Sigmoid colon (tissue), 7 donors: ENCODE results near the gene MAPT. TPM values are rescaled to one million over a fixed set of nuclear protein-coding genes. Genes with fewer than 3 reads are reported as not detected.

Experiments used
- DNase-seq: peaks from one replicate; pipeline ENCODE4 v3.0.0-alpha.2; 2019
- H3K27ac ChIP-seq, 4 donors: fragments of 200-600 bp; sonication (generic); one replicate each; pipeline ENCODE4 v1.5.1; 2016 to 2019; ENCODE audit warnings: mild to moderate bottlenecking in 1 of 4
- H3K27me3 ChIP-seq, 3 donors: fragments of 200-600 bp; sonication (generic); one replicate each; pipeline ENCODE4 v1.5.1; 2019; ENCODE audit warnings: mild to moderate bottlenecking in 1 of 3
- H3K36me3 ChIP-seq, 4 donors: fragments of 200-600 bp; sonication (generic); one replicate each; pipeline ENCODE4 v1.5.1; 2016 to 2019
- H3K4me1 ChIP-seq, 4 donors: fragments of 200-600 bp; sonication (generic); one replicate each; pipeline ENCODE4 v1.5.1; 2017 to 2019
- H3K4me3 ChIP-seq, 4 donors: fragments of 200-600 bp; sonication (generic); one replicate each; pipeline ENCODE4 v1.5.1; 2017 to 2019; ENCODE audit warnings: mild to moderate bottlenecking in 2 of 4, moderate library complexity in 1 of 4
- H3K9me3 ChIP-seq, 4 donors: fragments of 200-600 bp in 3 of 4; sonication (generic) in 3 of 4; one replicate each; pipeline versions ENCODE4 v1.5.1 to v1.6.1; 2013 to 2019
- CTCF ChIP-seq, 4 experiments: fragments of 450-650 bp in 3 of 4; fragments of 200-600 bp in 1 of 4; IDR thresholded peaks; one replicate each; pipeline ENCODE4 v1.5.1; 2016 to 2019; ENCODE audit warnings: antibody characterized with exemption in 4 of 4, mild to moderate bottlenecking in 3 of 4, moderate library complexity in 2 of 4
- EP300 ChIP-seq, 4 donors: sonication (generic); formaldehyde crosslinking; IDR thresholded peaks; one replicate each; pipeline ENCODE4 v1.6.1; 2017; ENCODE audit warnings: antibody characterized with exemption in 4 of 4
- POLR2A ChIP-seq, 2 donors: fragments of 450-650 bp; IDR thresholded peaks; one replicate each; pipeline ENCODE4 v1.6.1; 2016; ENCODE audit warnings: antibody characterized with exemption in 2 of 2, mild to moderate bottlenecking in 2 of 2, moderate library complexity in 2 of 2
- POLR2AphosphoS5 ChIP-seq, 4 donors: sonication (generic); formaldehyde crosslinking; IDR thresholded peaks; one replicate each; pipeline ENCODE4 v1.6.1; 2017; ENCODE audit warnings: antibody characterized with exemption in 4 of 4
- whole genome bisulfite sequencing, 2 donors: extraction: QIAGEN DNeasy Blood & Tissue Kit; methylation state at CpG; one replicate each; pipeline ENCODE4 v1.1.7; 2013; 5-methylcytosine and 5-hydroxymethylcytosine counted together
- intact Hi-C: fragments of 100-400 bp; cut with DNase I; formaldehyde crosslinking; loops from one replicate; pipeline ENCODE4 v1.15.1; 2023
- polyA plus RNA-seq, 3 donors: library from polyadenylated mRNA; stranded (reverse); fragments of 200-250 nt; gene quantifications; one replicate each; pipeline ENCODE4 v1.2.3, GENCODE V29; 2013
- total RNA-seq, 4 donors: library from RNA; depleted of rRNA; stranded (reverse); fragments of >200 nt; gene quantifications; one replicate each; pipeline ENCODE4 v1.1.0, GENCODE V29; 2016
- donor health status: healthy with polysubstance abuse.
- donor health status: Bipolar disorder and iron deficiency.
- donor health status: healthy.

MAPT gene
- total and polyA plus RNA-seq, 7 donors = 0.60 to 20.5 (median 10.9) TPM; not detected in 1

GRCh38 chr17:45949755-45950320, 55.5 kb downstream of the MAPT start:
- no peaks in the 10 kb centered on the region for H3K9me3 ChIP-seq
- WGBS, 2 donors = 70 to 85% methylated on average over 9 of the region's 9 CpGs
- H3K27ac ChIP-seq = peak overlapping the region in 1 of 4 donors; percentile 67
- peaks cover 0 to 20% (median 13%) of the 10 kb centered on the region in 4 donors for H3K4me1 ChIP-seq
- no peaks in the 10 kb centered on the region for H3K27me3 ChIP-seq
- DNase-seq = peak; percentile 55
- intact Hi-C loops = loop anchor here (1.0 kb wide), 1 partner anchor 56 kb away; the partner anchor contains the start of gene MAPT
- TF ChIP-seq EP300 (IDR thresholded peaks at IDR 0.05) (no peak), POLR2A (IDR thresholded peaks at IDR 0.05) (no peak), POLR2AphosphoS5 (IDR thresholded peaks at IDR 0.05) (no peak), CTCF (IDR thresholded peaks at IDR 0.05) (no peak)
- no peak overlapping the region for H3K4me3 ChIP-seq
- no peaks in the 10 kb centered on the region for H3K36me3 ChIP-seq

- 84 to 86% methylated on average over 8 of the region's 8 CpGs for WGBS, 2 donors
- intact Hi-C loops = no loop called here
- Histone ChIP-seq H3K27ac (no peak overlapping the region), H3K4me1 (peaks cover 0 to 20% (median 13%) of the 10 kb centered on the region in 4 donors), H3K9me3 (no peaks in the 10 kb centered on the region), H3K27me3 (no peaks in the 10 kb centered on the region), H3K4me3 (no peak overlapping the region), H3K36me3 (no peaks in the 10 kb centered on the region)
- TF ChIP-seq EP300 (IDR thresholded peaks at IDR 0.05) = no peak
- no peak for TF ChIP-seq POLR2AphosphoS5 (IDR thresholded peaks at IDR 0.05)
- no peak for TF ChIP-seq CTCF (IDR thresholded peaks at IDR 0.05)
- no peak for TF ChIP-seq POLR2A (IDR thresholded peaks at IDR 0.05)
- DNase-seq = no peak
Measured at GRCh38 chr17:45950888-45951287, 56.5 kb downstream of the MAPT start.

GRCh38 chr17:45951403-45951802, 57.0 kb downstream of the MAPT start:
- intact Hi-C loops = no loop called here
- H3K27ac ChIP-seq = no peak overlapping the region
- H3K9me3 ChIP-seq = no peaks in the 10 kb centered on the region
- H3K36me3 ChIP-seq = no peaks in the 10 kb centered on the region
- 61 to 64% methylated on average over 10 of the region's 10 CpGs for WGBS, 2 donors
- no peaks in the 10 kb centered on the region for H3K27me3 ChIP-seq
- peak; percentile 2 for DNase-seq
- TF ChIP-seq CTCF (IDR thresholded peaks at IDR 0.05) = no peak
- TF ChIP-seq POLR2AphosphoS5 (IDR thresholded peaks at IDR 0.05) = no peak
- no peak for TF ChIP-seq POLR2A (IDR thresholded peaks at IDR 0.05)
- no peak for TF ChIP-seq EP300 (IDR thresholded peaks at IDR 0.05)
- no peak overlapping the region for H3K4me3 ChIP-seq
- peaks cover 0 to 20% (median 13%) of the 10 kb centered on the region in 4 donors for H3K4me1 ChIP-seq

- no peak overlapping the region for H3K27ac ChIP-seq
- no peaks in the 10 kb centered on the region for H3K27me3 ChIP-seq
- intact Hi-C loops = no loop called here
- DNase-seq = no peak
- TF ChIP-seq POLR2AphosphoS5 (IDR thresholded peaks at IDR 0.05) (no peak), EP300 (IDR thresholded peaks at IDR 0.05) (no peak), CTCF (IDR thresholded peaks at IDR 0.05) (no peak), POLR2A (IDR thresholded peaks at IDR 0.05) (no peak)
- 81 to 82% methylated on average over 6 of the region's 6 CpGs for WGBS, 2 donors
- no peak overlapping the region for H3K4me3 ChIP-seq
- no peaks in the 10 kb centered on the region for H3K36me3 ChIP-seq
- H3K9me3 ChIP-seq = no peaks in the 10 kb centered on the region
- peaks cover 0 to 20% (median 13%) of the 10 kb centered on the region in 4 donors for H3K4me1 ChIP-seq
Measured at GRCh38 chr17:45951941-45952340, 57.6 kb downstream of the MAPT start.
